Sigmoid colon (tissue), 3 donors: Measurements from ENCODE around the gene ABI3BP.

Experiments used
- POLR2A ChIP-seq, 2 donors: fragments of 450-650 bp; IDR thresholded peaks; one replicate each; pipeline ENCODE4 v1.6.1; 2016; ENCODE audit warnings: antibody characterized with exemption in 2 of 2, mild to moderate bottlenecking in 2 of 2, moderate library complexity in 2 of 2
- TF ChIP-seq, protein P1 (sequence below), 4 experiments: fragments of 450-650 bp in 3 of 4; fragments of 200-600 bp in 1 of 4; IDR thresholded peaks; one replicate each; pipeline ENCODE4 v1.5.1; 2016 to 2019; ENCODE audit warnings: antibody characterized with exemption in 4 of 4, mild to moderate bottlenecking in 3 of 4, moderate library complexity in 2 of 4

DNA sequence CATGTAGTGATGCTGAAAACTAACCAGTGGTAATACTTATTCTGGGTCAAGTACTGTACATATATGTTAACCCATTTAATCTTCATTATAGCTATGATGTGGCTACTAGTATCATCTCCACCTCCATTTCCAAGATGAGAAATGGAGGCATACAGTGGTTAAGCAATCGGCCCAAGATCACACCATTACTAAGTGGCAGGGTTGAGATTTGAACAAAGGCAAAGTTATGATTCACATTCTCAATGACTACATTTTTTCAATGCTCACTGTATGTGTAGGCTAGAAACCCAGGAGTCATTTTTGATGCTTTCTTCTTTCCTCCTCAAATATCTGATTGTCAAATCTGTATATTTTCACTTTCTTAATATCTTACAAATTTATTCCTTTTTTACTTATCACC, 30.2 kb downstream of the ABI3BP start:
- no peak for TF ChIP-seq POLR2A (IDR thresholded peaks at IDR 0.05)
- TF ChIP-seq, protein P1, sequence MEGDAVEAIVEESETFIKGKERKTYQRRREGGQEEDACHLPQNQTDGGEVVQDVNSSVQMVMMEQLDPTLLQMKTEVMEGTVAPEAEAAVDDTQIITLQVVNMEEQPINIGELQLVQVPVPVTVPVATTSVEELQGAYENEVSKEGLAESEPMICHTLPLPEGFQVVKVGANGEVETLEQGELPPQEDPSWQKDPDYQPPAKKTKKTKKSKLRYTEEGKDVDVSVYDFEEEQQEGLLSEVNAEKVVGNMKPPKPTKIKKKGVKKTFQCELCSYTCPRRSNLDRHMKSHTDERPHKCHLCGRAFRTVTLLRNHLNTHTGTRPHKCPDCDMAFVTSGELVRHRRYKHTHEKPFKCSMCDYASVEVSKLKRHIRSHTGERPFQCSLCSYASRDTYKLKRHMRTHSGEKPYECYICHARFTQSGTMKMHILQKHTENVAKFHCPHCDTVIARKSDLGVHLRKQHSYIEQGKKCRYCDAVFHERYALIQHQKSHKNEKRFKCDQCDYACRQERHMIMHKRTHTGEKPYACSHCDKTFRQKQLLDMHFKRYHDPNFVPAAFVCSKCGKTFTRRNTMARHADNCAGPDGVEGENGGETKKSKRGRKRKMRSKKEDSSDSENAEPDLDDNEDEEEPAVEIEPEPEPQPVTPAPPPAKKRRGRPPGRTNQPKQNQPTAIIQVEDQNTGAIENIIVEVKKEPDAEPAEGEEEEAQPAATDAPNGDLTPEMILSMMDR (IDR thresholded peaks at IDR 0.05): no peak
